Loucy (cell line): ENCODE data around the gene ZG16.
"Not testable (repeated sequence)": the region's sequence is repeated elsewhere in the genome, so short reads cannot be mapped to it uniquely, and the experiment has no call there.

Experiments used
- EZH2phosphoT487 ChIP-seq: fragments of 200-600 bp; IDR thresholded peaks from 2 replicates; pipeline ENCODE4 v1.6.1; 2018; ENCODE audit warnings: antibody characterized with exemption, mild to moderate bottlenecking, moderate library complexity, borderline replicate concordance
- TF ChIP-seq, protein P1 (sequence below): fragments of 200-600 bp; sonication (generic); conservative IDR thresholded peaks from 2 replicates; pipeline ENCODE4 v1.5.1; 2014; ENCODE audit warnings: mild to moderate bottlenecking, antibody characterized with exemption, low read length

DNA sequence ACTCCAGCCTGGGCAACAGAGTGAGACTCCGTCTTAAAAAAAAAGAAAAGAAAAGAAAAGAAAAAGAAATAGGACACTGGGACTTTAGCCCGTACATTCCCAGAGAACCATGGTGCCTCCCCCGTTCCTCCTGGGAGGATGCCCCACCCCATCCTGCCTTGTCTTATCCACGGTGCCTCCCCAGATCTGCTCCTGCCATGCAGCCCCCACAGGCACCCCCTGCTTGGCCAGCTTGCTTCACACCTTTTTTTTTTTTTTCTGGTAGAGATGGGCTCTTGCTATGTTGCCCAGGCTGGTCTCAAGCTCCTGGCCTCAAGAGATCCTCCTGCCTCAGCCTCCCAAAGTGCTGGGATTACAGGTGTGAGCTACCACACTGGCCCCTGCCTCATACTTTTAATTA is 31.5 kb upstream of the ZG16 start:
- not testable (repeated sequence) for TF ChIP-seq EZH2phosphoT487
- TF ChIP-seq, protein P1, sequence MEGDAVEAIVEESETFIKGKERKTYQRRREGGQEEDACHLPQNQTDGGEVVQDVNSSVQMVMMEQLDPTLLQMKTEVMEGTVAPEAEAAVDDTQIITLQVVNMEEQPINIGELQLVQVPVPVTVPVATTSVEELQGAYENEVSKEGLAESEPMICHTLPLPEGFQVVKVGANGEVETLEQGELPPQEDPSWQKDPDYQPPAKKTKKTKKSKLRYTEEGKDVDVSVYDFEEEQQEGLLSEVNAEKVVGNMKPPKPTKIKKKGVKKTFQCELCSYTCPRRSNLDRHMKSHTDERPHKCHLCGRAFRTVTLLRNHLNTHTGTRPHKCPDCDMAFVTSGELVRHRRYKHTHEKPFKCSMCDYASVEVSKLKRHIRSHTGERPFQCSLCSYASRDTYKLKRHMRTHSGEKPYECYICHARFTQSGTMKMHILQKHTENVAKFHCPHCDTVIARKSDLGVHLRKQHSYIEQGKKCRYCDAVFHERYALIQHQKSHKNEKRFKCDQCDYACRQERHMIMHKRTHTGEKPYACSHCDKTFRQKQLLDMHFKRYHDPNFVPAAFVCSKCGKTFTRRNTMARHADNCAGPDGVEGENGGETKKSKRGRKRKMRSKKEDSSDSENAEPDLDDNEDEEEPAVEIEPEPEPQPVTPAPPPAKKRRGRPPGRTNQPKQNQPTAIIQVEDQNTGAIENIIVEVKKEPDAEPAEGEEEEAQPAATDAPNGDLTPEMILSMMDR: not testable (repeated sequence)
